ENCODE data around the gene MYBPC3. TPM values are rescaled to one million over a fixed set of nuclear protein-coding genes. Genes with fewer than 3 reads are reported as not detected.

MYBPC3 gene
- total RNA-seq, 1 donor from 2014 or later: not detected

GRCh38 chr11:47393163-47394049, 40.9 kb upstream of the MYBPC3 start:
- Mint-ChIP-seq H3K4me1 (ENCODE audit: low read depth, unreplicated experiment) (peaks cover 4% of the 10 kb centered on the region), H3K36me3 (ENCODE audit: unreplicated experiment) (no peaks in the 10 kb centered on the region), H3K27ac (ENCODE audit: unreplicated experiment) (no peak overlapping the region), H3K4me3 (ENCODE audit: unreplicated experiment) (no peak overlapping the region), H3K9me3 (ENCODE audit: unreplicated experiment) (peaks cover 2% of the 10 kb centered on the region), H3K27me3 (ENCODE audit: unreplicated experiment) (peaks cover 3% of the 10 kb centered on the region)
- no peak for DNase-seq
- no peak for TF ChIP-seq CTCF (IDR thresholded peaks at IDR 0.05; ENCODE audit: partially characterized antibody, unreplicated experiment)

DNA sequence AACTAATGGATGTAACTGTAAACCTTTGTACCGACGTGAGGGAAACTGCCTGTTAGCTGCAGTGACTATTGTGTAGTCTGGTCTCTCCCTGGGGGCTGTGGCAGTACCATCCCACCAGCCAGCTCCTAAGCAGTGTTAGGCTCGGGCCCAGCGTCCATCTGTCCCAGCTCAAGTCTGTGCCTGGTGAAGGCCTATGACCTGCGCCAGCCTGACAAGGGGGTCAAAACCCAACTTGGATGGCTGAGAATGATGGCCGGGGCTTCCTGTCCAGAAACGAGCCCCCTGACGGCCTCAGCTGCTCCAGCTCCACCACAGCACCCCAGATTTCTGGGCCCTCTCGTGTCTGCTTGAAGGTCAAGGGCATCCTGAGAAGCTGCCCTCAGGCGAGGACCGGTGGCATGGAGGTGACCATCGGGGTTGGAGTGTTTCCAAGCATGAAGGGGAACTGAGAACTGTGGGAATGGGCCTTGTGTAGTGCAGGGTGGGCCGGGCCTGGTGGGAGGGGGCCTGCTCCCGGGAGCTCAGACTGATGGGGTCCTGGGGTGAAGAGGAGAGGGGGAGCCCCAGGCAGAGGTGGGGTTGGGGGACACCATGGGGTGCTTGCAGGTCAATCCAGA, 40.2 kb upstream of the MYBPC3 start:
- peaks cover 4% of the 10 kb centered on the region for H3K4me1 Mint-ChIP-seq (ENCODE audit: low read depth, unreplicated experiment)
- no peak for DNase-seq
- no peak overlapping the region for H3K27ac Mint-ChIP-seq (ENCODE audit: unreplicated experiment)
- peaks cover 2% of the 10 kb centered on the region for H3K9me3 Mint-ChIP-seq (ENCODE audit: unreplicated experiment)
- no peaks in the 10 kb centered on the region for H3K36me3 Mint-ChIP-seq (ENCODE audit: unreplicated experiment)
- peaks cover 3% of the 10 kb centered on the region for H3K27me3 Mint-ChIP-seq (ENCODE audit: unreplicated experiment)
- H3K4me3 Mint-ChIP-seq (ENCODE audit: unreplicated experiment): no peak overlapping the region
- TF ChIP-seq CTCF (IDR thresholded peaks at IDR 0.05; ENCODE audit: partially characterized antibody, unreplicated experiment): no peak

- Mint-ChIP-seq H3K9me3 (ENCODE audit: unreplicated experiment) (peaks cover 2% of the 10 kb centered on the region), H3K4me1 (ENCODE audit: low read depth, unreplicated experiment) (peaks cover 4% of the 10 kb centered on the region), H3K27ac (ENCODE audit: unreplicated experiment) (no peak overlapping the region), H3K4me3 (ENCODE audit: unreplicated experiment) (no peak overlapping the region), H3K27me3 (ENCODE audit: unreplicated experiment) (peaks cover 3% of the 10 kb centered on the region), H3K36me3 (ENCODE audit: unreplicated experiment) (no peaks in the 10 kb centered on the region)
- DNase-seq: no peak
- no peak for TF ChIP-seq CTCF (IDR thresholded peaks at IDR 0.05; ENCODE audit: partially characterized antibody, unreplicated experiment)
Observed at GRCh38 chr11:47391711-47392432, 39.4 kb upstream of the MYBPC3 start.

DNA sequence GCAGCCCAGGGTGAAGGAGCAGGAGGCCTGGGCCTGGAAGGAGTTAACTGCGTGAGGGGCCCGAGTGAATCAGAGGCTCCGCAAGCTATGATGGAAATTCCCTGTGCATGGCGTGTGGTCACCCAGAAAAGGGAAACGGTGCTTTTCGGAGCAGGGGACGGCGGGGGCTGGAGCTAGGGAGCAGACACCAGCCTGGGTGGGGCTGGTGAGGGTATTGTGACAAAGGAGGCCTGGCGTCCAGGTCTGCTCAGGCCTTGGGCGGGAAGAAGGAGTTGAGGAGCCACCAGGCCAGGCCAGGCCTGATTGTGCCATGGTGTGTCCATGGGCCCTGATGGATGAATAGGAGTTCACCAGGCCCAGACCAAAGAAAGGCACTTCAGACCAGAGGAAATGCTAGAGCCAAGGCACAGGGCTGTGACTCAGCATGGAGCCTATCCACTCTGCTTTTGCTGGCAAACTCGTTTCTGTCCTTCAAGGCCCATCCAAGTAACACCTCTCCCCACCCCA, 38.6 kb upstream of the MYBPC3 start:
- Mint-ChIP-seq H3K27me3 (ENCODE audit: unreplicated experiment) (peaks cover 3% of the 10 kb centered on the region), H3K4me1 (ENCODE audit: low read depth, unreplicated experiment) (peaks cover 4% of the 10 kb centered on the region), H3K4me3 (ENCODE audit: unreplicated experiment) (no peak overlapping the region), H3K27ac (ENCODE audit: unreplicated experiment) (no peak overlapping the region), H3K36me3 (ENCODE audit: unreplicated experiment) (no peaks in the 10 kb centered on the region), H3K9me3 (ENCODE audit: unreplicated experiment) (peaks cover 2% of the 10 kb centered on the region)
- TF ChIP-seq CTCF (IDR thresholded peaks at IDR 0.05; ENCODE audit: partially characterized antibody, unreplicated experiment): no peak
- no peak for DNase-seq

Measured in glutamatergic neuron (in vitro differentiated cells).